Umbilical cord (tissue), 2 donors: ENCODE results near the gene RXFP2. TPM values are rescaled to one million over a fixed set of nuclear protein-coding genes. Genes with fewer than 3 reads are reported as not detected.
A peak's percentile ranks its signal among the peaks of the same experiment; 100 is the strongest.

Experiments used
- DNase-seq: peaks from one replicate; pipeline ENCODE4 v3.0.0-alpha.2; 2015; ENCODE audit warnings: low spot score
- total RNA-seq: library from RNA; depleted of rRNA; stranded (reverse); fragments of >200 nt; gene quantifications from one replicate; pipeline ENCODE4 v1.2.3, GENCODE V29; 2014; ENCODE audit warnings: low replicate concordance; ENCODE audit not compliant: insufficient read depth

RXFP2 gene
- total RNA-seq, 1 donor from 2014 or later: 0.24 TPM

GRCh38 chr13:31824705-31825517, 85.6 kb downstream of the RXFP2 start:
- DNase-seq: peak; percentile 60

DNA sequence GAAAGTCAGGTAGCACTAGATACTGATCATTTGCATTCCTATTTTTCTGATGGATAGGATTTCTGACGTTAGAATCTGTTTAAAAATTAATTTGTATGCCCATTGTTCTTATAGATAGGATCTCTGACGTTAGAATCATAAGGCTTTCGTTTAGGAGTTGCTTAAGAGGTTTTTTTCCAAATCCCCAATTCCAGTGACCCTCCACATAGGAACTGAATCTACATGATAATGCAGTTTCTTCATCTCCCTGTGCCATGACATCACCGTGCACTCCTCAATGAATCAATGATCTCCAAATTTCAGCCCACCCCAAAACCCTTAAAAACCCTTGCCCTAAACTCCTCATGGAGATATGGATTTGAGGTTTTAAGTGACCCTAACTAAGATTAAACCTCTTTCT, 87.2 kb downstream of the RXFP2 start:
- DNase-seq: no peak

GRCh38 chr13:31827707-31828106, 88.4 kb downstream of the RXFP2 start:
- peak; percentile 36 for DNase-seq

DNA sequence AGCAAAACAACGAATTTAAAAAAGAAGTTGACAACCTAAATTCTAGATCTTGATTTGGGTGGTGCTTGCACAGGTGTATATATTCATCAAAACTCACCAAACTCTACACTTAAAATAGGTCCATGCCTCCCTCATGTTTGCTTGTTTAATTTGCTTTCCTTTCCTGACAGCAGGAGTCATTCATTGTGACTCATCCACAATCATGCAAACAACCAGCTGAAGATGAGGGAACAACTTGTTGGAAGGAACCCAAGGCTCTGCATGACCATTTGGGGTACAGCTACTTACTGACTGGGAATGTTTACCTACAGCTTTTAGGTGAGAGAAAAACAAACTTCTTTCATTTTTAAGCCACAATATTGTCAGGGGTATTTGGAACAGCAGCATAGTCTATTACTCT, 96.6 kb downstream of the RXFP2 start:
- no peak for DNase-seq

DNA sequence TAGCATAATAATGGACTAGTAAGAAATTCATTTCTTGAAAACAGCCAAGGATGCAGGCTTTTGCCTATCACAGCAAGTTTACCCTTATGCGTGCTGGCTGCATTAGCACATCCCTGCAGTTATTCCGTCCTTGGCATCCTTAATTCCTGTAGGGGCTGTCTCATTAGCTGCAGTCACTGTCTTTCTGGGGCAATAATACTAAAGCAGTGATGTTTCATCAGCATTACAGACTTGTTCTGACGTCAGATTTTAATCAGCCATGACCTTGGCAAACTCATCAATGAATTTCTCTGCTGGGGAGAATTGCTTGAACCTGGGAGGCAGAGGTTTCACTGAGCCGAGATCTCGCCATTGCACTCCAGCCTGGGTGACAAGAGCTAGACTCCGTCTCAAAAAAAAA, 103.7 kb downstream of the RXFP2 start:
- DNase-seq: no peak

GRCh38 chr13:31846182-31846938, 107.0 kb downstream of the RXFP2 start:
- DNase-seq: peak; percentile 93

DNA sequence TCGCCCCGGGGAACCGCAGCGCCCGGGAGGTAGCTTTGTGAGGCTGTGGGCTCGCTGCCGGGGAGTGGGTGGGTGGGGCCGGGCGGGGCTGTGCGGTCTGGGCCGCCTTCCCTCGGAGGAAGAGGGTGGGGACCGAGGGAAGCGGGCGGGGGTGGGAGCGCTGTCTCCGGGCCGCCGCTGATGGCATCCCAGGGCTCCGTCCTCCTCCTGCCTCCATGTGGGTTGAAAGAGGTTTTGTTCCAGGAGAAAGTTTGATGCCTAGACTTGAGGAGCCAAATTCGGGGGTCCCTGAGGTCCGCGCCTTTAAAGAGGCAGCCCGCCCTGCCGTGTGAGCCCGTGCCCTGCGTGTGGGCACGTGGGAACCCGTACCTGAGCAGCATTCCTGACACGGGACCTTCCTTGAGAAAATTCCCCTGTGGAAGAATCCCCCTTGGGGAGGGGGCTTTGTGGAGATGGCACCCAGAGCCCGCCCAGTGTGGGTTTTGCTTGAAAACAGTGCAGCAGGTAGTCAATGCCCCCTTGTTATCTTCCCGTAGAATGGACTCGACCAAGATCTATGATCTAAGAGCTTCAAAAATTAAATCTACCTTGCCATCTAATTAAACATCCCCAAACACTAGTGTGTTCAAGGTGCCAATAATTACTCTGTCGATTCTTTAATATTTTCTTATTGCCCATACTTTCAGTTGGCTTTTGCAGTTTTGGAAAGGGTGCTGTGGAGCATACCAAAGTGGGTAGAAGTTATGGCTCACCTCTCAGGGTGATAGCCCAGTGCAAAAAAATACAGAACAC, 107.8 kb downstream of the RXFP2 start:
- DNase-seq: peak; percentile 21

- no peak for DNase-seq
Observed at GRCh38 chr13:31848621-31849020, 109.3 kb downstream of the RXFP2 start.

GRCh38 chr13:31849206-31849605, 109.9 kb downstream of the RXFP2 start:
- no peak for DNase-seq

DNA sequence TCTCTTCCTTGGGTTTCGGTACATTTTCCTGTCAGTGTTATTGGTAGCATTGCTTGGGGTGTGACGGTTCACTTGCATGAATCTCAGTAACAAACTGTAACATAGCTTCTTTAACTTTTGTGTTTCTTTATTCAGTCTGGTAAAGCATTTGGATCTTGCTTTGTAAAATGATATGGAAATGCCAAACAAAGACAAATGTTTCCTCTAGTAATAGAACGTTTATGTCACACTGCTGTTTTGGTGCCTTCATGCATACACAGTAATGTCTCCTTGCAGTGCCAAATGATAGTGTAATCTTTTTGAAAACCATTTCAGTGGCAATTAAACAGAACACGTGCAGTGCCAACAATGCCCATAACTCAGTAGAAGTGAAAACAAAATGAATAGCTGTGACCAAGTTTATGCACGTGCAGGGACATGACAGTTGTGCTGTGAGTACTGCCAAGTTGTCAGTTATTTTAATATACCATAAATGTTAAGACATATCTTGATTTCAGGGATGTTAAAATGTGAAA, 110.8 kb downstream of the RXFP2 start:
- no peak for DNase-seq

- DNase-seq: no peak
Observed at GRCh38 chr13:31851216-31851615, 111.9 kb downstream of the RXFP2 start.
